Body of pancreas (tissue), 4 donors: ENCODE data around the gene CYGB. TPM values are rescaled to one million over a fixed set of nuclear protein-coding genes. Genes with fewer than 3 reads are reported as not detected.
A peak's percentile ranks its signal among the peaks of the same experiment; 100 is the strongest.

Experiments
- ATAC-seq: fragments of 150-250 bp; one replicate; pipeline ENCODE4 v1.9.1; 2016
- DNase-seq, 4 donors: peaks; one replicate each; pipeline ENCODE4 v3.0.0-alpha.2; 2019
- H3K27ac ChIP-seq, 4 donors: fragments of 200-600 bp; sonication (generic); 1 replicate in 3 of 4; 2 replicates in 1 of 4; pipeline versions ENCODE4 v1.5.1 to v1.6.1; 2016 to 2019; ENCODE audit warnings: mild to moderate bottlenecking in 1 of 4, mixed read lengths in 1 of 4, moderate library complexity in 1 of 4
- H3K27me3 ChIP-seq, 2 donors: fragments of 200-600 bp; sonication (generic); one replicate each; pipeline ENCODE4 v1.6.0; 2016; ENCODE audit warnings: mild to moderate bottlenecking in 1 of 2
- H3K36me3 ChIP-seq, 2 donors: fragments of 200-600 bp; sonication (generic); replicated peaks in 1 of 2; 2 replicates each; pipeline ENCODE4 v1.5.1; 2016; ENCODE audit warnings: low read depth in 2 of 2; ENCODE audit not compliant: insufficient read depth in 1 of 2
- H3K4me1 ChIP-seq: fragments of 200-600 bp; sonication (generic); one replicate; pipeline ENCODE4 v1.6.0; 2016
- H3K4me3 ChIP-seq, 2 donors: fragments of 200-600 bp; sonication (generic); 1 replicate in 1 of 2; 2 replicates in 1 of 2; pipeline ENCODE4 v1.5.1; 2016 to 2019
- H3K9me3 ChIP-seq, 3 donors: fragments of 200-600 bp; sonication (generic); 1 replicate in 2 of 3; 2 replicates in 1 of 3; pipeline ENCODE4 v1.5.1; 2016
- CTCF ChIP-seq, 7 experiments: fragments of 450-650 bp in 4 of 7; fragments of 200-600 bp in 3 of 7; sonication (generic) in 3 of 7; IDR thresholded peaks; one replicate each; pipeline ENCODE4 v1.5.1; 2016 to 2019; ENCODE audit warnings: antibody characterized with exemption in 7 of 7
- POLR2A ChIP-seq, 3 donors: fragments of 450-650 bp; IDR thresholded peaks; one replicate each; pipeline ENCODE4 v1.6.1; 2016; ENCODE audit warnings: antibody characterized with exemption in 3 of 3, mild to moderate bottlenecking in 2 of 3
- WGBS, 2 donors: methylation state at CpG; one replicate each; pipeline ENCODE4 v1.1.5; 2017; 5-methylcytosine and 5-hydroxymethylcytosine counted together
- intact Hi-C: fragments of 100-400 bp; cut with DNase I; formaldehyde crosslinking; loops from one replicate; pipeline ENCODE4 v1.15.1; 2023
- total RNA-seq, 2 donors: library from RNA; depleted of rRNA; stranded (reverse); fragments of >200 nt; gene quantifications; one replicate each; pipeline ENCODE4 v1.1.0, GENCODE V29; 2016

The CYGB gene
- total RNA-seq, 2 donors from 2014 or later: 9.6 to 21.1 TPM

- intact Hi-C loops: no loop called here
- H3K36me3 ChIP-seq: no peaks in the 10 kb centered on the region
- peak; percentile 83 to 89 (median 86) for DNase-seq
- 18 to 21% methylated on average over 18 to 24 of the region's 24 CpGs for WGBS, 2 donors
- peaks cover 32% of the 10 kb centered on the region for H3K4me1 ChIP-seq
- H3K4me3 ChIP-seq: no peak overlapping the region
- H3K27ac ChIP-seq: no peak overlapping the region
- peak; percentile 58 for ATAC-seq
- no peaks in the 10 kb centered on the region for H3K27me3 ChIP-seq
- H3K9me3 ChIP-seq: no peaks in the 10 kb centered on the region
- TF ChIP-seq CTCF (IDR thresholded peaks at IDR 0.05): peak; percentile 90 to 97 (median 95)
- TF ChIP-seq POLR2A (IDR thresholded peaks at IDR 0.05): no peak
These were observed 30.8 kb downstream of the CYGB start for GRCh38 chr17:76506408-76507345.

GRCh38 chr17:76504117-76504516, 33.4 kb downstream of the CYGB start:
- no peak overlapping the region for H3K4me3 ChIP-seq
- no peaks in the 10 kb centered on the region for H3K27me3 ChIP-seq
- no peak for ATAC-seq
- H3K9me3 ChIP-seq: no peaks in the 10 kb centered on the region
- no peak for DNase-seq
- no peak overlapping the region for H3K27ac ChIP-seq
- peaks cover 41% of the 10 kb centered on the region for H3K4me1 ChIP-seq
- TF ChIP-seq CTCF (IDR thresholded peaks at IDR 0.05) (no peak), POLR2A (IDR thresholded peaks at IDR 0.05) (no peak)
- intact Hi-C loops: loop anchor here (2.0 kb wide), 1 partner anchor 37 kb away; the partner anchor contains the start of gene AANAT
- H3K36me3 ChIP-seq: no peaks in the 10 kb centered on the region
- WGBS, 2 donors: 70 to 89% methylated on average over 7 of the region's 7 CpGs

DNA sequence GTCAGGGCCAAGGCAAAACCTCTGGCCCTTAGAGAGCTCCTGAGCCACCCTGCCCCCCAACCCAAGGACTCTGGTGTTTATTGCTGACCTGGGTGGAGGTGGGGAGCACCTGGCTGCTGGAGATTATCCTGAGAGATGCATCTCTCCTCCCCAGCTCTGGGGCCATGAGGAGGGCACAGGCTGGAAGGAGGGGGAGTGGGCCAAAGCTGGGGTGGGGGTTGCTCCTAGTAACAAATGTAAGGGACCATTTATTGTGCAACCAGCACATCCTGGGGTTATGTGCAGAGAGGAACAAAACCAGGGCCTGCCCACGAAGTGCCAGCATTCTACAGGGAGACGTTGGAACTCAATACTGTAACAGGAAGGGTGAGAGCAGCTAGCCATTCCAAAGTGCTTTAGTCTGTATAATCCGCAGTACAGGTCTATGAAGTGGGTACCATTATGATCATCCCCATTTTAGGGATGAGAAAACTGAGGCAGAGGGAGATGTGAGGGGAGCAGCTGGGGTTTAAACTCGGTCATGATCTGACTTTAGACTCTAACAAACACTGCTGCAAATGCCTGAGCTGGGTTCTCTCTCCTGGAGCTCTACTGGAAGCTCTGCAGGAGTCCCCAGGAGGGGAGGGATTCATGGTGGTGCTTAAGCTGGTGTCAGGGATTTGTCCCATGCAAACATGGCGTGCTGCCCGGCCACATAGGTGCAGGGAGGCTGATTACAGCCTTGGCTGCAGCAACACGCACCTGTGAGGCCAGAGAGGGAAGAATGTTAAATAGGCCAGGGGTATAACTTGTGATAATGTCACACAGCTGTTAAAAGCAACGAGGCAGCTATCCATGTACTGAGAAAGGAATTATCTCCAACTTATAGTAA, 34.9 kb downstream of the CYGB start:
- intact Hi-C loops: no loop called here
- WGBS, 2 donors: 41 to 50% methylated on average over 8 of the region's 8 CpGs
- TF ChIP-seq CTCF (IDR thresholded peaks at IDR 0.05) (no peak), POLR2A (IDR thresholded peaks at IDR 0.05) (no peak)
- DNase-seq (peak in 3 of 4 donors; percentile 52 to 73 (median 54)), ATAC-seq (no peak)
- H3K4me1 ChIP-seq: peaks cover 57% of the 10 kb centered on the region
- no peaks in the 10 kb centered on the region for H3K27me3 ChIP-seq
- no peak overlapping the region for H3K4me3 ChIP-seq
- H3K36me3 ChIP-seq: no peaks in the 10 kb centered on the region
- H3K27ac ChIP-seq: peak overlapping the region; percentile 85 to 96 (median 92)
- H3K9me3 ChIP-seq: no peaks in the 10 kb centered on the region

DNA sequence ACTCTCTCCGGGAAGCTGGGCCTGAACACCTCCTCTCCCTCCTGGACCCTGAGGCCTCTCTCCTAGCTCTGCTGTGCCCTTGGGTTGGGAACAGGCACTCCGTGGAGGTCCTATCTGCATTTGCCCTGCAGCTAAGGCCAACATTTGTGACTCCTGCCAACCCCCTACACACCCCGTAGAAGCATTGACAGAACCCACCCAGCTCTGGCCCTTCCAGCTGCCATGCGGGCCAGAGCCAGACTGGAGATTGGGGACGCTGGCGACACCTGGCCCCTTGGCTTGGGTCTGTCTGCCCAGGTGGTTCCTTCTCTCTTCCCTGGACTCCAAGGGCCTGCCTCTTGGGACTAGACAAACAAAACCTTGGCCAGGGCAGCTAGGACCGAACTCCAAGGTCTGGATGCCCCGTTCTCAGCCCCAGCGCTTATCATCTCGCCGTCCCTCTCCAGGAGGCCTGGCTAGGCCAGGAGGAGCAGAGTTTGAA, 35.6 kb downstream of the CYGB start:
- Histone ChIP-seq H3K36me3 (no peaks in the 10 kb centered on the region), H3K9me3 (no peaks in the 10 kb centered on the region), H3K4me1 (peaks cover 64% of the 10 kb centered on the region), H3K4me3 (no peak overlapping the region), H3K27ac (peak overlapping the region; percentile 85 to 96 (median 92)), H3K27me3 (no peaks in the 10 kb centered on the region)
- 38 to 40% methylated on average over 2 to 11 of the region's 11 CpGs for WGBS, 2 donors
- TF ChIP-seq POLR2A (IDR thresholded peaks at IDR 0.05): no peak
- no peak for TF ChIP-seq CTCF (IDR thresholded peaks at IDR 0.05)
- intact Hi-C loops: no loop called here
- peak; percentile 64 to 85 (median 82) for DNase-seq
- peak; percentile 22 for ATAC-seq
